D721Med (cell line): ENCODE measurements around the gene PELI3.
"Not testable (repeated sequence)": the region's sequence is repeated elsewhere in the genome, so short reads cannot be mapped to it uniquely, and the experiment has no call there.

Source experiments
- DNase-seq: peaks from one replicate; pipeline ENCODE4 v3.0.0; 2011; ENCODE audit warnings: low spot score; ENCODE audit not compliant: insufficient read length
- FAIRE-seq: peaks from 2 replicates; lab custom pipeline; 2011; peaks lifted over from hg19 to GRCh38; lab: Jason Lieb, UNC
- CTCF ChIP-seq: IDR thresholded peaks from 2 replicates; pipeline ENCODE4 v1.5.1; 2012; ENCODE audit warnings: mild to moderate bottlenecking, control low read depth; ENCODE audit not compliant: insufficient read depth; ENCODE audit errors: missing control alignments

PELI3 gene

DNA sequence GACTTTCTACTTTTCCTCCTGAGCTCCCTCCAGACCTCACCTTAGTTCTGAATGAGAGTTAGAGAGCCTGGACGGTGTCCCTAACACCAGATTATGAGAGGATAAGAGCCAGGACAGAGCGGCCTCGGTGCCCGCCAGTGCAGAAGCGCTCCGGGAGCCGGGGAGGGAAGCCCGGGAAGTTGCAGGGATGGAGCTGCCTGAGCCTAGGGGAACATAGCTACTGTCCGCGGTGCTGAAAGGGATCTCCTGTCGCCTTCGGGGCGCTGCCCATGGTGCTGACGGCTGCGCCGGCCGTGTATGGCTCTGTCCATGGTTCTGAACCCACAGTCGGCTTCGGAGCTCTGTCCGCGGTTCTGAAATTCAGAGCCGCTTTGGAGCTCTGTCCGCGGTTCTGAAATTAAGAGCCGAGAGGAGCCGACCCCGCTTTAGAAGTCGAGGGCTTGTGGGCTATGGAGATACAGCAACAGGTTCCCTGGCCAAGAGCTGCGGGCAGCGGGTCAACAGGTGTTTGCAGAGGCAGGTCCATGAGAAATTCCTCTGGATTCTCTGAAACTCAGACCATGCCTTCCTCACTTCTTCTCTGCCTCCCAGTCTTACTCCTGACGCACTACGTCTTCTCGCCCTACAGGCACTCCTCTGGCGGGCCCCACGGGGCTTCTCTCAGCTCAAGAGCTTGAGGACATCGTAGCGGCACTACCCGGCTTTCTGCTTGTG lies 45.1 kb upstream of the PELI3 start:
- no peak for DNase-seq
- TF ChIP-seq CTCF: no peak

GRCh38 chr11:66426314-66426713 lies 40.4 kb upstream of the PELI3 start:
- no peak for FAIRE-seq
- no peak for DNase-seq

More for the DNA sequence above, 45.1 kb upstream of the PELI3 start:
- no peak for FAIRE-seq

GRCh38 chr11:66428933-66429332 lies 37.8 kb upstream of the PELI3 start:
- DNase-seq (no peak), FAIRE-seq (no peak)
- TF ChIP-seq CTCF: no peak

More at GRCh38 chr11:66426314-66426713, 40.4 kb upstream of the PELI3 start:
- TF ChIP-seq CTCF: no peak

- FAIRE-seq: no peak
- peak; percentile 90 for TF ChIP-seq CTCF
- peak; percentile 79 for DNase-seq
These were observed 36.6 kb upstream of the PELI3 start for GRCh38 chr11:66429983-66430602.

DNA sequence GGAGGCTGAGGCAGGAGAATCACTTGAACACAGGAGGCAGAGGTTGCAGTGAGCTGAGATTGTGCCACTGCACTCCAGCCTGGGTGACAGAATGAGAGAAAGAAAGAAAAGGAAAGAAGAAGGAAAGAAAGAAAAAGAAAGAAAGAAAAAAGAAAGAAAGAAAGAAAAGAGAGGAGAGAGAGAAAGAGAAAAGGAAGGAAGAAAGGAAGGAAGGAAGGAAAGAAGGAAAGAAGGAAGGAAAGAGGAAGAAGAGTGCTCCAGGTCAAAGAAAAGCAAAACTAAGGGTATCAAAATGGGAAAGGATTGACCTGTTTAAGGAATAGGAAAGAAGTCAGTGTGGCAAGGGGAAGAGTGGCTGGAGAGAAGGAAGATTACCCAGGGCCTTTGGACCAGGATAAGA lies 35.4 kb upstream of the PELI3 start:
- not testable (repeated sequence) for FAIRE-seq, DNase-seq

- FAIRE-seq, DNase-seq: not testable (repeated sequence)
These were observed 34.8 kb upstream of the PELI3 start for GRCh38 chr11:66431871-66432329.

DNA sequence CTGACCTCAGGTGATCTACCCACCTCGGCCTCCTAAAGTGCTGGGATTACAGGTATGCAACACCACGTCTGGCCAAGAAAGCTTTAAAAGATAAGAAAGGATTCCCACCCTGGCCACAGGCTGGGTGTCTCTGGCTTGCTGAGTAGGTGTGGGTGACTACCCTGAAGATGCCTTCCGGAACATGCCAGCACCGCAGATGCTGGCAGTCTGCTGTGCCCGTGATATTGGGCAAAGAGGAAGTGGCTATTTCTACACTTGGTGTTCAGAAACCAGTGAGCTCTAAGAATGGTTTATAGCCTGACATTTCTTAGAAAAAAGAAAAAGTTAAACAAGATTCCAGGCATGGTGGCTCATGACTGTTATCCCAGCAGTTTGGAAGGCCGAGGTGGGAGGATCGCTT lies 34.1 kb upstream of the PELI3 start:
- no peak for TF ChIP-seq CTCF
- FAIRE-seq (no peak), DNase-seq (no peak)

GRCh38 chr11:66437979-66438503 lies 28.7 kb upstream of the PELI3 start:
- FAIRE-seq: no peak
- no peak for TF ChIP-seq CTCF
- DNase-seq: no peak
